Limb (tissue), 2 donors: Measurements from ENCODE around the gene ABCE1.

Experiments
- DNase-seq, 2 donors: peaks; one replicate each; pipeline ENCODE4 v3.0.0-alpha.2; 2016; ENCODE audit errors: extremely low spot score in 2 of 2

The ABCE1 gene

DNA sequence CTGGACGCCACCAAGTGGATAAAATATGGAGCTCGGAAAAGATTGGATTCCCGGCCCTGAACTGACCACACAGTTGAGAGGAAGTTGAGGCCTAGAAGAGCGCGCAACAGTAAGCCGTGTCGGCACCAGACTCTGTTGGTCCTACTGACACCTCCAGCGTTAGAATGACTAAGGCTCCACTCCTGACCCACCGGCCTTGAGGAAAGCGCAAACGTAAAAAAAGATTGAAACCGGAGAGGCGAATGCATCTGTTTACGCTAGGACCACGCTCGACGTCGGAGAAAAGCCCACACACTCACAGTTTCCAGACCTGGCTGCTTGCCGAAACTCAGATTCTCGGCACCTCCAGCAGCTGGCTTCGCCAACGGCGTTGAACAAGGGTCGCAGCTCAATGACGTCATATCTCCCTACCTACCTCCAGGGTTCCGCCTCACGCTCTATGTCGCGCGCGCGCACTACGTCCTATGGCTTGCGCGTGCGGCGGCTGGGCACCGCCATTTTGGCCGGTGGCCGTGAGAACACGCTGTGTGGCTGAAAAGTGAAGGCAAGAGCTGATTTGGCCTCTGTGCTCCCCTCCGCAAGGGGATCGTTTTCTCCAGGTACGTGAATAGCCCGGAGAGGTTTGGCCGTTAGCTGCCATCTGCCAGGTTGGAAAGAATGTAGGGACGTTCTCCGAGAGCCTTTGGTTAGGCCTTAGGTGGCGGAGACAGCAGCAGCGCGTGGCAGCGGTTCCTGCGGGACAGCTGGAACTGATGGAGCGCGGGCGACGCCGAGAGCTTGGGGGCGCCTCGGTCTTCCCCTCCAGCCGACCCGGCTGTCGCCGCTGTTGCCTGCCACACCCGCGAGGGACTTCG is at the start of gene ABCE1, which contains the start of gene ANAPC10:
ABCE1 (plus strand) TSS at position 491 of the 854 bp plus-strand sequence. CDS start 6,102 bp downstream, outside the sequence.
ANAPC10 (minus strand) TSS at position 376 of the 854 bp plus-strand sequence. CDS start 2,097 bp downstream, outside the sequence.
- DNase-seq = peak; percentile 95 to 99

DNA sequence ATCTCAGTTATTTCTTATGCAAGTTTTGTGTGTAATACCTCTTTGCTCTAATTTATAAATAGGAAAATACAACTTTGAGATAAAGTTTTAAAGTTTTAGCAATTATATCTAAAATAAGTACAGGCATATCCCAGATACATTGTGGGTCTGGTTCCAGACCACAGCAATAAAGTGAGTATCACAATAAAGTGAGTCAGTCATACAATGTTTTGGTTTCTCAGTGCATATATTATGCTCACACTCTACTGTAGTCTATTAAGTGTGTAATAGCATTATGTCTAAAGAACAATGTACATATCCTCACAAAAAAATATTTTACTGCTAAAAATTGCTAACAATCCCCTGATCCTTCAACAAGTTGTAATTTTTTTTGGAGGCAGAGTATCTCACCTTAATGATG is 49.3 kb upstream of the ABCE1 start:
- no peak for DNase-seq

DNA sequence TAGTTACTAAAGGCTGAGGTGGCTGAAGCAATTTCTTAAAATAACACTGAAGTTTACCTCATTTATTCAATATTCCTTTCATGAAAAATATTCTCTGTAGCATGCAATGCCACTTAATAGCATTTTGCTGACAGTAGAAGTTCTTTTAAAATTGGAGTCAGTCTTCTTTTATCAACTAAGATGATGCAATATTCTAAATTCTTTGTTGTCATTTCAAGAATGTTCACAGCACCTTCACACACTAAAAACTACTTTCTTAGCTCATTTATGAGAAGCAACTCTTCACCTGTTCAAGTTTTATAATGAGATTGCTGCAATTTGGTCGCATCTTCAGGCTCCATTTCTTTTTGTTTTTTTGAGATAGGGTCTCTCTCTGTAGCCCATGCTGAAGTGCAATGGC is 48.9 kb upstream of the ABCE1 start:
- DNase-seq = no peak

DNA sequence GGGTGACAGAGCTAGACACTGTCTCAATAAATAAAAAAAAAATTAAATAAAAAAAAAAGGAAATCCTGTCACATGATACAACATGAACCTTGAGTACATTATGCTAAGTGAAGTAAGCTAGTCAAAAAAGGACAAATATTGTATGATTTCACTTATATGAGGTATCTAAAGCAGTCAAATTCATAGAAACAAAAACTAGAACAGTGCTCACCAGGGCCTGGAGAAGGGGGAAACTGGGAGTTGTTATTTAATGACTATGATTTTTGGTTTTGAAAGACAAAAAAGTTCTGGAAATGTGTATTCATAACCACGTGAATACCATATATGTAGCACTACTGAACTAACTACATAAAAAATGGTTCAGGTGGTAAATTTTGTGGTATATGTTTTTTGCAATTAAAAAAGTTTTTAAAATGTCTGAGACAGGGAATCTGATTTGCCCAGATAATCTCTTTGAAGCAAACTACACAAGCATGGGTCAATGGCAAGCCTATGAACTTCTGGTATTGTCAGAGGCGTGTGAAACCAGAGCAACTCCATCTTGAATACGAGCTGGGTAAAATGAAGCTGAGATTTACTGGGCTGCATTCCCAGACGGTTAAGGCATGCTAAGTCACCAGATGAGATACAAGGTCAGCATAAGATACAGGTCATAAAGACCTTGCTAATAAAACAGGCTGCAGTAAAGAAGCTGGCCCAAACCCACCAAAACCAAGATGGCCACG is 42.4 kb upstream of the ABCE1 start:
- no peak for DNase-seq

DNA sequence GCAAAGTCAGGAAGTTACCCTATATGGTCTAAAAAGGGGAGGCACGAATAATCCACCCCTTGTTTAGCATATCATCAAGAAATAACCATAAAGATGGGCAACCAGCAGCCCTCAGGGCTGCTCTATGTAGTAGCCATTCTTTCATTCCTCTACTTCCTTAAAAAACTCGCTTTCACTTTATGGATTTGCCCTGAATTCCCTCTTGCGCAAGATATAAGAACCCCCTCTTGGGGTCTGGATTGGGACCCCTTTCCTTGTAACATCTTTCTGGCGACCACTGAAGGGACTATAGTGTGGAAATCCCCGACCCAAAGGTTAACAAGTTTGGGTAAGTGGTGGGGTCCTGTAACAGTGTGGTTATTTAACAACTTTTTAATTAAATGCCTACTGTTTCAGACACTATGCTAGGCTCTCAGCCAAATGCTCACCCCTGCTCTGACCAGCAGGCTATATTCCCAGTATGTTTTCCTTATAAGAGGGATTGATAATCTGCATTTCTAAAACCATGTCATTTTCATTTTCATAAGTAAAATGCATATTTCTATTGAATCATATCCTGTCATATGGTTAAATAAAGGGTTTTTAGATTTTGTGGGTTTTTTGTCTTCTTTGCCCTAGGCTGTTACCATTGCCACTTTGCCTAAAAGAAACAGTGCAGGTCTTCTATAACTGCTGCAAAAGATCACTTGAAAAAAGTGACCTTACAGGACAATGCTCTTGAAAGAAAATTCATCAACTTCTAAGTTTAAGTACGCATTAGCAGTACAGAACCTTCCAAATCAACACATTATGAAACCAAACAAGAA is 41.6 kb upstream of the ABCE1 start:
- no peak for DNase-seq

DNA sequence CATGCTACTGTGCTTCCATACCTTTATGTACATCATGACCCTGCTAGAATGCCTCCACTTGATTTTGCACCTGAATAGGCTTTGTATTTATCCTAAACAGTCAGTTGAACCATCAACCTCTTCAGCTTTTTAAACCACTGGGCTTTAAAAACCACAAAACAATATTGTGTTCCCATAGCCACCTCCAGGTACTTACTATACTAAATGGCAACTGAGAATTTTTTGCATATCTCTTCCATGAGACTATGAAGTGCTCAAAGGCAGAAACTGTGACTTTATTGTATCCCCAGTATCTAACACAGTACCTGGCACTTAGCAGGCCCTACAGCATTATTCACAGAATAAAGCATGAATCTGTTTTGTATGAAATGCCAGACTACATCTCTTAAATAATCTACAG is 39.9 kb upstream of the ABCE1 start:
- DNase-seq = no peak

DNA sequence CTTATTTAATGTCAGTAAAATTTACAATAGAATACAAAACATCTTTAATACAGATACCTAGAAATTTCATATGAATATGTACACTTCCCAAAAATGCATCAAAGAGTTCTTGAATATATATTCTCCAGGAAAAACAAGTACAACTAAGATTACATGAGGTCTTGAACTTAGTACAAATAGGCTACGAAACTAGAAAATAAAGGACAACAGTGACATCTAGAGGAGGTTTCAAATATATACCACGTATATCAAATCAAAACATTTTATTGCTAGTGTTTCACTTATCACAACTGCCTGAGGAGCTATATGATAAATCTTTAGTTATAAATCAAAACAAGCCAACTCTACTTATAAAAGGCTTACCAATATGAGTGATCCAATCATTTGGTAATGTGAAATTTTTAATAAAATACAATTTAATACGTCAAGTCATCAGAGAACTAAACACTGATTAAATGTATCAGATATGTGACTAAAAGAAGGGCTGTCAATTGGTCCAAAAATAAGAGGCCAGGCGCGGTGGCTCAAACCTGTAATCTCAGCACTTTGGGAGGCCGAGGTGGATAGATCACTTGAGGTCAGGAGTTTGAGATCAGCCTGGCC is 36.7 kb upstream of the ABCE1 start:
- DNase-seq = peak in 1 of 2 donors; percentile 88

DNA sequence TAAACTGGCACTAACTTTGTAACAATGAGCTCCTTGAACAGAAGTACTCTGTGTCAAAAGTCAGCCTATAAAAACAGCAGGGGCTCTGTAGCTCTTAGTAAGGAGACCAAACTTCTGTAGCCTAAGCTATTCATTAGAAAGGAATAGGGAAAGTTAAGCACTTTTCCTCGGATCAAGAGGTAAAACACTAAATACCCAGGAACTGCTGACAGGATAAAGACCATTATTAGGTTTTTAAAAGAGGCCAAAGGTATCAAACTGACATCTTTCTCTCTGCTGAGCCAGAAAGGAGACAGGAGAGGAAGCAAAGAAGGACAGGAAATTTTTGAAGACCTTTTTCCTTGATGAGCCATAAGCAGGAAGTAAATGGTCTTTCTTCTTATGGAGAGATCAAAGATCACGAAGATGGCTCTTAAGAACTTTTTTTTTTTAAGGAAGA is 32.0 kb upstream of the ABCE1 start:
- DNase-seq = no peak

DNA sequence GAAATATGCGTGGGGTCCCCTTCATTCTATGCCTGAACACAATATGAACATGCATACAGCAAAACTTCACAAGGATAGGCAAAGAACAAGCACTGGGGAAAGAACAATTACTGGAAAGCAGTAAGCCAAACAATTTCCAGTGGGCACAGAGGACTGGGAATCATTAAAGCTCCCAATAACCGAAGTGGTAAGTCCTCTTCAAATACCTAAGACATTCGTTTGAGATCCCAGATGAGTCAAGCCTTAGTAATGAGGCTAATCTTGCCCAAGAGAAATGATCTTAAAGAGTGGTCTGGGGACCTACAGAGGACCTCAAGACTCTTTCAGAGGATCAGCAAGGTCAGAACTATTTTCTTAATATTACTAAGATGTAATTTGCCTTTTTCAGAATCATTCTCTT is 28.8 kb upstream of the ABCE1 start:
- DNase-seq = no peak

DNA sequence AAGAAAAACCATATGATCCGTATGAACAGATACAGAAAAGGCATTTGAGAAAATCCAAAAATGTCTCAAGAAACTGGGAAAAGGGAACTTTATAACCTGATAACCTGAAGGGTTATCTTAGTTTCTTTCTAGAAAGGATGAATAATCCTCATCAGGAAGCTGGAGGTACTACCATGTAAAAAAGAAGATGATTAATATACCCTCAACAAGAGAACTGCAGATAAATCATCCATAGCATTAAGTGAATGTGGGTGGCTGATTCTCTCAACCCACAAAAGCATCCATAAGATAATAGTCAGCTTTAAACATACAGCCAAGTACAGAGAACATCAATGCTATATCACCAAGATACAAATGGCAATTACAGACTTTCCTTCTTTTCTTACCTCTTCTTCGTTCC is 26.6 kb upstream of the ABCE1 start:
- no peak for DNase-seq

DNA sequence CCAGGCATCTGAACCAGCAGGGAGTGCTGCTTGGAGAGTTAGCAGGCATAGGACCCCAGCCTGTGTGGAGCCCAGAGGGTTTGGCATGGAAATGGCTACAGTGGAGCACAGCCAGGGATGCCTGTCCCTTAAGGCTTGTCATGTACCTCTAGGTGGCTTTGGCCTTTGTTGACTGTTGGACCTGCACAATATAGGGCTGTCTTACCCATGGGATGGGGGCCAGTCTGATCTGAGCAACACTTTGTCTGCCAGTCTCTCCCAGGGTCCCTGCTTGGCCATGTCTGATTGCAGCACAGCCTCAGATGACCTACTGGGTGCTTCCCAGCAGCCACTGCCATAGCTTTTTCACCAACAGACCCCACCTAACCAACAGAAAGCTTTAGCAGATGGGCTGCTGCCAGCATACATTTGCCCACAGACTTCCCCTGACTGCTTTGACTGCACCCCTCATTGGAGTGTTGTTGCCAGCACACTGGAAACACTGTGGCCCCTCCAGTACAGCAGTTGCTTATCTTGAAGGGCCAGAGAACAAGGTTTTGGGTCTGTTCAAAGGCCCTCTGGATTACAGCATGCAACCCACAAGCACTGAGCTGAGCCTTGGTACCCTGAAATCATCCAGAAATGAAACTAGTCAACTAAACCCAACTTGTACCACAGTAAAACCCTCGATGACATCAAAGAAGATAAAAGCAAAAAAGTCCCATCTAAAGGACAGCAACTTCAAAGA is 22.2 kb upstream of the ABCE1 start:
- no peak for DNase-seq

DNA sequence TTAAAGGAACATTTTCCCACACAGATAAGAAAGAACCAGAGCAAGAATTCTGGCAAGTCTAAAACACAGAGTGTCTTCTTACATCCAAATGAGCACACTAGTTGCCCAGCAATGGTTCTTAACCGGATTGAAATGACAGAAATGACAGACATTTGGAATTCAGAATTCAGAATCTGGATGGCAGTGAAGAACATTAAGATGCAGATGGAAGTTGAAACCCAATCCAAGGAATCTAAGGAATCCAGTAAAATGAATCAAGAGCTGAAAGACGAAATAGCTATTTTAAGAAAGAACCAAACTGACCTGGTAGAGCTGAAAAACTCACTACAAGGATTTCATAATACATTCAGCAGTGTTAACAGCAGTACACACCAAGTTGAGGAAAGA is 21.6 kb upstream of the ABCE1 start:
- no peak for DNase-seq

DNA sequence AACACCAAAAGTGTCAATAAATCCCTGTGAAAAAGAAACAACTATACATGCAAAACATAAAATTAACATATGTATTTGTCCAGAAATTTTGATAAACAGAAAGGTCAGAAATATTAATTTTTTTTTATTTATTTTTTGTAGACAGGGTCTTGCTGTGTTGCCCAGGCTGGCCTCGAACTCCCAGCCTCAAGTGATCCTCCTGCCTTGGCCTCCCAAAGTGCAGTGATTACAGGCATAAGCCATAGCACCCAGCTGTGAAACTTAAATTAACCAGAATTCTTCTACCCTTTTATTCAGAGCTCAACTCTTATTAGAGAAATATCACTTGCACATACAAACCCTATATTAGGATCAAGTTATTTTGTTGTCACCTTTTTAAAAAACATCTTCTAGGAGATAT is 16.4 kb upstream of the ABCE1 start:
- DNase-seq = no peak

DNA sequence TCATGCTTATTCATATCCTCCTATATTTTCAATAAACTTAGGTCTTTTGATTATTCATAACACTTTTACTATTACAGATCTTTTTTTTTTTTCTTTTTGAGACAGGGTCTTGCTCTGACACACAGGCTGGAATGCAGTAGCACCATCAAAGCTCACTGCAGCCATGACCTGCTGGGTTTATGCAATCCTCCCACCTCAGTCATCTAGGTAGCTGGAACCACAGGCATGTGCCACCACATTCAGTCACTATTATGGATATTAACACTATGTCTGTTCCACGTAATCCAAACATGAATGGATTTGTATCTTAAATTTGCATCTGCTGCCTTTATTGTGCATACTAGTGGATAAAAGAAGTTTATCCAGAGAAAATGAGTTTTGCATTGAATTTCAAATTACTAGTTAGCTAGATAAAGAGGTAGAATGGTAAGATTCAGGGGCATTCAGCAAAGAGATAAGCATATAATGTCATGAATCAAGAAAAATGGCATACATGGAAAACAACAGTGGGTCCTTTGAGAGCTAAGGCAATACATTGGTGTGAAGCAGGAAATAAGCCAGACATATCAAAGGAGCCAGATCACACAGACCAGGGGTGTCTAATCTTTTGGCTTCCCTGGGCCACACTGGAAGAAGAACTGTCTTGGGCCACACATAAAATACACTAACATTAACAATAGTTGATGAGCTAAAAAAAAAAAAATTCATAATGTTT is 14.1 kb upstream of the ABCE1 start:
- no peak for DNase-seq

DNA sequence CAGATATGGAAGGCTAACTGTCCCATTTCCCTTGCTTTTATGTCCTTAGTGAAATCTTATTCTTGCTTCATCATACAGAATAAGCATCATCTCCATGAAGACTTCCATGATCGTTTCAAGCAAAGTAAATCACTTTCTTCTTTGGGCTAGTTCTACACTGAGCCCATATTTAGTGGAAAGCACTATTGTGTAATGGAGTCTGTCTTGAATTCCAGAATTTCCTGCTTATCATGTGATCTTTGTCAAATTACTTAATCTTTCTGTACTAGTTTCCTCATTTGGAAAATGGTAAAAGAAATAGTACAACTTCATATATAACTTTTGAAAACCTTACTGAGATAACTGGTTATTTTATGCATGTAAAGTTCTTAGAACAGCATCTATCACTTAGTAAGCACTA is 7.7 kb upstream of the ABCE1 start:
- no peak for DNase-seq

DNA sequence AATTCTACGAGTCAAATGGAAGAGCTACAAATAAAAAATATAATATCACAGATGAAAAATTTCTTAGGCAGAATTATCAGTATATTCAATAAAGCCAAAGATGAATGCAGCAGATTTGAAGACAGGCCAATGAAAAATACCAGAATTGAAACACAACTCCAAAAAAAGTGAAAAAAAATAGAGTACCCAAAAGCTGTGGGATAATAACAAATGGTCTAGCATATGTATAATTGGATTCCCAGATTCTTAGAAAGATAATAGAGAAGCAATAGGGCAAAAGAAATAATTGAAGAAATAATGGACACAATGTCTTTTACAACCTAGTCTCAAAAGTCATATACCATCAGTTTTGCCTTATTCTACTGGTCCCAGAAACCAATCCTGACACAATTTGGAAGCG is 4.5 kb upstream of the ABCE1 start:
- no peak for DNase-seq

DNA sequence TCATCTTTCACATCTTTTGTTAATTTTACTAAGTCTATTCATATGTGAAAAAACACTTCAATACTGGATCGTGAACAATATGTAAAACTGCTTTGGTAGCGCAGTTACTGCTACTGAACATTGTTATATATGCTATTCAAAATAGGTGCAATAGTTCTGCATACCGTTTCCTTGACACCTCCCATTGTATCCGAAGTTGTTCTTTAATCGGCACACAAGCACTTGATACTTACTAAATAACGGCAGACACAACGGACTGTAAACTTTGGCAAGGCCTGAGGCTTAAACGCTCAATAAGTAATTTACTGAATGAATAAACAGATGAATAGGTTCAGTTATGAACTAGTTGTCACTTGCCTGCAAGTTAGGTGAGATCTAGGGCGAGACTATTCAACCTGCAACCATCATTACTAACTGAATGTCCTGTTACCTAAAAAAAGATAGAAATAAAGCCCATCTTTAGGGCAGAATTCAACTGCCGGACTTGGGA is 735 bp upstream of the ABCE1 start:
- DNase-seq = no peak

DNA sequence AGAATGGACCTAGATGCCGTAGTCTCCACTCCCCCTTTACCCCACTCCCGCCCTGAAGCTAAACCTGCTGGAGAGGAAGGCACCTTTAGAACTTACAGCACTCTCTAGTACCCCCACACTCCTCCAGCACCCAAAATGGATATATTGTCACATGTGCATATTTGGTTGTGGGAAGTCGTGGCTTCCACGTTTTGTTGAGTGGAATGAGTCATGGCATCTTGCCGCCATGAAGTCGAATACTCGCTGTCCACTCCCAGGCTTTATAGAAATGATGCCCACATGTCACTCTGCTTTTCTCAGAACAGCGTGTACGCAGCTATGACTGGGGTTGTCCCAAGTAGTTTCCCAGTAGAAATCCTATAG is 545 bp downstream of the ABCE1 start:
- peak in 1 of 2 donors; percentile 16 for DNase-seq

DNA sequence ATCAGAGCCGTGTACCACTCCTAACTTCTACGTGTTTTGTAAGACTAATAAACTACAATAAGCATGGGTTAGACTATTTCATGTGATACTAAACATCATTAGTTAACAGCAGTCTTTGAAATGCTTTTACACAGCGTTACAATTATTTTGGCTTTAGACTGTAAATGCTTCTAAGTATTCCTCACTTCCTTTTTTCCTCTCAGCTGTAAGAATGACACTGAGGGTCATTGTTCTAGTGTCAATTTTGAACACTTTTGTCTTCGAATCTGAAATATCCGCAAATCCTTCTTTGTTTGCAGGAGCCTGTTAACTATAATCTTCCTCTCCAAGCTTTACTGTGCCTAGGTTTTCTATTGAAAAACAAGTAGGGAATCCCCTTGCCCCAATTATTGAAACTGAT is 1.5 kb downstream of the ABCE1 start:
- DNase-seq = no peak

DNA sequence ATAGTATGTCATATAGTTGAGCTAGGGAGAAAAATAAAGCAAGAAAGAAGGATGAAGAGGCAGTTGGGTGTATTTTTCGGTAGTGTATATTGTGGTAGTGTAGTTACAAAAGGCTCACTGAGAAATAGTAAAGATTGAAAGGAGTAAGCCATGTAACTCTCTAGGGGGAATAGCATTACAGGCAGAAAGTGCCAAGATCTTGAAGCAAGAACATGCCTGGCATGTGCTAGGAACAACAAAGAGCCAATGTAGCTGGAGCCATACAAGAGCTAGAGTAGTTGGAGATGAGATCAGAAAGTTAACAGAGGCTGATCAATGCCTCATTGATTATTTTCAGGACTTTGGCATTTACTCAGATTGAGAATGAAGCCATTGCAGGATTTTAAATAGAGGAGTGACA is 3.0 kb downstream of the ABCE1 start:
- no peak for DNase-seq
